Kidney capillary endothelial cell (primary cell): Measurements from ENCODE around the gene SFTA2.
"Not testable (repeated sequence)": the region's sequence is repeated elsewhere in the genome, so short reads cannot be mapped to it uniquely, and the experiment has no call there.

ENCODE experiments used
- DNase-seq: peaks from one replicate; pipeline ENCODE4 v3.0.0-alpha.2; 2018; ENCODE audit warnings: low spot score

Gene SFTA2

DNA sequence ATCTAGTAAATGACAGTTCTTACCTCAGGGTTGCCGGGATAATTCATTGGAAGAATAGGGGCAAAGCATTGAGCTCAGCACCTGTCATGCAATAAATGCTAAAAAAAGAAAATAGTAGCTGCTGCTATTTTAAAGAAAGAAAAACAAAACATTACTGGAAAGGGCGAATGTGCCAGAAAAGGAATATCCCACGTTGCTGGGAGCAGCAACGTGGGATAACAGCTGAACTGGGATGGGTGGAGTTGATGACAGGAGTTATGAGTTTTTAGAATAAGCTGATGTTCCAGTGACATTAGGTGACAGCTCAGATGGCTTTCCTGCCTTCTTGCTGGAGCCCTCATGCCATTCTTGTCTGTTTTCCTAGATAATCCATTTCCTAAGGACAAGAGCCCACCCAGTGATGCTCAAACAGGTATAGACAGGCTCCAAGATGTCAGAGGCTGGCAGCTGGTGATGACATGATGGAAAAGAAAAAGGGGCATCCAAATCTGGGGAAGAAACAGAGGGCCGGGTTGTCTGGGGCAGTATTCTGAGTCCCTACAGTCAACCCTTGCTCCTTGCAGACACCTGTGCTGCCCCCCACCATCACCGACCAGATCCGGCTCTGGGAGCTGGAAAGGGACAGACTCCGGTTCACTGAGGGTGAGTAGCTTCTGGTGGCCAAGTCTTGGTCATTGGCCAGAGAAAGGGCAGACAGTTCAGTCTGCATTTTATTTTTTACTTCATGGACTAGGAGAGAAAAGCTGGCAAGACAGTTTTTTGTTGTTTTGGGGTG, 19.0 kb downstream of the SFTA2 start:
- no peak for DNase-seq

DNA sequence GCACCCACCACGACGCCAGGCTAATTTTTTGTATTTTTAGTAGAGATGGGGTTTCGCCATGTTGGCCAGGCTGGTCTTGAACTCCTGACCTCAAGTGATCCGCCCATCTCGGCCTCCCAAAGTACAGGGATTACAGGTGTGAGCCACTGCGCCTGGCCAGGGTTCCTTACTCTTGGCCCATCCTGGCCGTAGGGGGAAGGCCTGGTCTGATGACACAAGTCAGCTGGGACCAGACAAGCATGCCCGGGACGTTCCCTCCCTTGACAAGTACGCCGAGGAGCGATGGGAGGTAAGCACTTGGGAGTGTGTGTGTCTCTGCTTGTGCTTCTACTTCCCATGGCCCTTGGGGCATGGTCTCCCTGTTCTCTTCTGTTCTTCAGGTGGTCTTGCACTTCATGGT, 21.5 kb downstream of the SFTA2 start:
- not testable (repeated sequence) for DNase-seq

DNA sequence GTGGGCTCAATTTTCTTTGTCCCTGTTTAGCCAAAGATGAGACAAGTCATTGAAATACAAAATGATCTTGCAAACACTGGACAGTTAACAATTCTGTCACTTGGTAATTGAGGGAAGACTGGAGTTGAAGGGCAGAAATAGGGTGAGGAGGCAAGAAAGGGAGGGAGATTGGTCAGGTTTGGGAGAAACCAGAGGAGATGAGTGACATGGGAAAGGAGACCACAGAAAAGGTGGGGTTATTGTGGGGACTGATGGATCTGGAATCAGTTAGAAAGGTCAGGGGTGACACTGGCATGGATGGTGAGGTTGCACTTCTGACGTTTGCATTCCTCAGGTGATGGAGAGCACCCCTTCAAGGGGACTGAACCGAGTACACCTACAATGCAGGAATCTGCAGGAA, 23.3 kb downstream of the SFTA2 start:
- DNase-seq, result no peak

DNA sequence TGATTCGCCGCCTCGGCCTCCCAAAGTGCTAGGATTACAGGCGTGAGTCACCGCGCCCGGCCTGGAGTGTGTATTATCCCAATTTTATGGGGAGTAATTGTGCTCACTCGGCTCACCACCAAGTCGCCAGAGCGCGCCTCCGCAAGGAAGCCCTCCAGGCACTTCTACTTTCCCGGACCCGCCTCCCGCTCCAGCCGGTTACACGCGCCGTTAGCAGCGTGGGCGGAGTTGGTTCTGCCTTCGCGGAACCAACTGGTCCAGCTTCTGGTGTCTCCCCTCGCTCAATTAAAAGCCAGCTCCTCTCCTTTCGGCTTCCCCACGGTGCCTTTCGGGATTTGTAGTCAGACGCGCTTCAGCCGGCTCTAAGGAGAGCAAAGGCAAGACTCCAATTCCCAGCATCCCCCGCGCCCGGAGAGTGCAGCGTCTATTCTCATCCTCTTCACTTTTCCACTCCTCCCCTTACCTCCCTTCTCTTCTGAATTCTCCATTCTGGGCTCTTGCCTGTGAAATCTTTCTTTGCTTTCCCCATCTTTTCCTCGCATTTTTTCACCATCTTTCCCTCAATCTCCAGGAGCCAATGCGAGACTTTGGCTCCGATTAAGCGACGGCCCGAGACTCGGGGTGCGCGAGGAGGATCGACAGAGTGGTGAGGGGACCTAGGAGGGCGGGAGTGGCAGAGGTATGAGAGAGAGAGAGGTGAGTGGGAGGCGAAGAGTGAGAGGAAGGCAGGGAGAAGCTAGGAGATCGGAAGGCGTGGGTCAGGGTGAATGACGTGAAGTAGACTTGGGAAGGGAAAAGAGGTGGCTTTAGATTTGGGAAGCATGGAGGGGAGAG, 24.0 kb downstream of the SFTA2 start, which contains the start of gene GTF2H4:
TSS of gene GTF2H4 (plus strand) at position 450 of the 834 bp plus-strand sequence.
- DNase-seq, result peak; percentile 95

DNA sequence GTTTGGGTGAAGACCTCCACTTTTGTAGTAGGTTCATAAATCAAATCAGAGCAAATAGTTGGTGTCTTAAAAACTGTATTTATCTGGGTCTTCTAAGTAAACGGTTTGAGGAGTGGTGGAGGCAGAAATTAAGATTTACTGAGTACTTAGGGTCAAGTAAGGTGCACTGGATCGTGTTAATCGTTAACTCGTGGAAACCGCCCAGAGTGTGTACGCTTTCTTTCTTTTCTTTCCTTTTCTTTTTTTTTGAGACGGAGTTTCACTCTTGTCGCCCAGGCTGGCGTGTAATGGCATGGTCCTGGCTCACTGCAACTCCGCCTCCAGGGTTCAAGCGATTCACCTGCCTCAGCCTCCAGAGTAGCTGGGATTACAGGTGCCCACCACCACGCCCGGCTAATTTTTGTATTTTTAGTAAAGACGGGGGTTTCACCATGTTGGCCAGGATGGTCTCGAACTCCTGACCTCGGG, 24.6 kb downstream of the SFTA2 start:
- DNase-seq, result not testable (repeated sequence)

DNA sequence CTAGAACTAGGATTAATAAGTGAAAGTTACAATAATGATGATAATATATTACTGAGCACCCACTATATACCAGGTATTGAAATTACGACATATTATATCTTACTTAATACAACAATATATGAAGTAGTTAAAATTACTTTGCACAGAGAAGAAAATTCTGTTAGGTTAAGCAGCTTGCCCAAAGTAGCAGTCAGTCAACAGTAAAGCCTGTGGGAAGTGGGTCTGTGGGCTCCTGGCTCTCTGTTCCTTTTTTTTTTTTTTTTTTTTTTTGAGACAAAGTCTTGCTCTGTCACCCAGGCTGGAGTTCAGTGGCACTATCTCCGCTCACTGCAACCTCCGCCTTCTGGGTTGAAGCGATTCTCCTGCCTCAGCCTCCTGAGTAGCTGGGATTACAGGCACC, 28.7 kb downstream of the SFTA2 start:
- DNase-seq, result no peak

DNA sequence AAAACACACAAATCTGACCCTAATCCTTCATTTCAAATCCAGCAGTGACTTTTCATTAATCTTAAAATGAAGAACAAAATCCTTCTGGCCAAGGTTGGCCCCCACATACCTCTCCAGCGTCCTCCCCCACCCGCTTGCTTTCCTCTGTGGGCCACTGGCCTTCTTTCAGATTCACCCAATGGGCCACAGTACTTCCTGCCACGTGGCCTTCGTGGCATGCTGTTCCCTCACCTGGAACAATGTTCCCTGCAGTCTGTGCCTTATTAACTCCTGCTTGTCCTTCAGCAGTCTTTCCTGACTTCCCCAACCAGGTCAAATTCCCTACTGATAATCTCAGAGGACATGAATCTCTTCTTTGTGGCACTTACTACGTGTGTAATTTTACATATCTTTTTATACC, 29.3 kb downstream of the SFTA2 start:
- DNase-seq, result no peak

DNA sequence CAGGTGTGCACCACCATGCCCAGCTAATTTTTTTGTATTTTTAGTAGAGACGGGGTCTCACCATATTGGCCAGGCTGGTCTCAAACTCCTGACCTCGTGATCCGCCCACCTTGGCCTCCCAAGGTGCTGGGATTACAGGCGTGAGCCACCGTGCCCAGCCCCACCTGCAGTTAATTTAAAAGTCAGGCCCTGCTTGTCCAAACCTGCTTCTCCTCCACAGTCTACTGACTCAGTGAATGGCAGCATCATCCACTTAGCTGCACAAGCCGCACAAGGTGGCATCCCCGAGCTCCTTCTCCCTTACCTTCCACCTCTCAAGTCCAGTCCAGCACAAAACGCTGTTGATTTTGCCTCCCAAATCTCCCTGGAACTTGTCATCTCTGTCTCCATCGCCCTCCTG, 29.8 kb downstream of the SFTA2 start:
- not testable (repeated sequence) for DNase-seq

DNA sequence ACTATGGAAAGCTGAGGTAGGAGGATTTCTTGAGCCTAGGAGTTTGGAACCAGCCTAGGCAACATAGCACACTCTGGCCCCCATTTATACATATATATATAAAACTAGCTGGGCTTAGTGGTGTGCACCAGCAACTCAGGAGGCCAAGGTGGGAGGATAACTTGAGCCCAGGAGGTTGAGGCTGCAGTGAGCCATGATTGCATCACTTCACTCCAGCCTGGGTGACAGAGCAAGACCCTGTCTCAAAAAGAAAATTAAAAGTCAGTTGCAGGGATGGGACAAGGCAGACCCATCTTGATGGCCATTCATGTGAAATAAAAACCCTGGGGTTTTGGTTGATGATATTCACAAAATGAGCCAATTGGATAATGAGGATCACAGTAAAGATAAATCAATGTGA, 30.5 kb downstream of the SFTA2 start:
- DNase-seq, result no peak

DNA sequence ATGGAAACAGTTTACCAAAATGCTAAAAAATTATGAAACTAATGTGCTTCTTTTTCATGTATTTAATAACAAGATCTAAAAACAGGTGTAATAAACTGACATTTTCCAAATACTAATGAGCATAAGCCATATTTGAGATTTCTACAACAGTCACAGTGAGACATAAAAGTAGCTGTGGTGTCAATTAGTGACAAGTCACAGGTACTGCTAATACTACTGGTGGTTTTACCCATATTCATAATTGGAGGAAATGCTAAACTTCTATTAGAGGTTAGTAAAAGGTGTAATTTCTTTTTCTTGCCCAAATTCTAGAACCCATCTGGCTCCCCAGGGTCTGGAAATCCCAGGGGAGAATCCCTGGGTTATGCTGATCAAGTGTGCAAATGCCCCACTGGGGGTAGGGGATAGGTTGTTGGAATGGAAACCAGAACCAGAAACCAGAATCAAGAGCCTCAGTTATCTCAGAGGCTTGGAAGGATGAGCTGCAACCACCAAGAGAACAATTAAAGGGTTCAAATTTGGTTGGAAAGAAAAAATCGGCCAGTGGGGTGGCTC, 31.0 kb downstream of the SFTA2 start:
- no peak for DNase-seq

DNA sequence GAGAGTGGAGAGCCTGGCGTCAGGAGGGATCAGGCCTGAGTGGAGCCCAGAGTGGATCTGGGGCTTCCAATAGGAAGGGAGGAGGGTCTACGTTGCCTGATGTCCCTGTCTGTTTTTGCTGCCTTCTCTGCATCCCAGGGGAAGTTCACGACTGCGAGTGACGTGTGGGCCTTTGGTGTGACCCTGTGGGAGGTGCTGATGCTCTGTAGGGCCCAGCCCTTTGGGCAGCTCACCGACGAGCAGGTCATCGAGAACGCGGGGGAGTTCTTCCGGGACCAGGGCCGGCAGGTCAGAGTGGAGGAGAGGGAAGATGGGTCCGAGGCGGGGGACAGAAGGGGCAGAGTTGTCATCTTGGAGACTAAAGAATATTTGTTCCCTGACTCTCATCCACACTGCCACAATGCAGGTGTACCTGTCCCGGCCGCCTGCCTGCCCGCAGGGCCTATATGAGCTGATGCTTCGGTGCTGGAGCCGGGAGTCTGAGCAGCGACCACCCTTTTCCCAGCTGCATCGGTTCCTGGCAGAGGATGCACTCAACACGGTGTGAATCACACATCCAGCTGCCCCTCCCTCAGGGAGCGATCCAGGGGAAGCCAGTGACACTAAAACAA, 33.1 kb downstream of the SFTA2 start:
- DNase-seq, result no peak

DNA sequence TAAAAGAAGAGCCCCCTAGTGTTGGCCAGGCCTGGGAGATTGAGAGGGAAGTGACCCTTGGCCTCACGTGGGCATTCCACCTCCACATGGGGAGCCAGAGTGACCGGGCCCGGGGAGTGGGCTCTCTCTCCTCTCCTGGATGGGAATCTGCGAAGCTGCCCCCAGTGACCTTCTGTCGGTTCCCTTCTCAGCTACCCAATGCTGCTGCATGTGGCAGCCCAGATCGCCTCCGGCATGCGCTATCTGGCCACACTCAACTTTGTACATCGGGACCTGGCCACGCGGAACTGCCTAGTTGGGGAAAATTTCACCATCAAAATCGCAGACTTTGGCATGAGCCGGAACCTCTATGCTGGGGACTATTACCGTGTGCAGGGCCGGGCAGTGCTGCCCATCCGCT, 34.1 kb downstream of the SFTA2 start:
- no peak for DNase-seq

DNA sequence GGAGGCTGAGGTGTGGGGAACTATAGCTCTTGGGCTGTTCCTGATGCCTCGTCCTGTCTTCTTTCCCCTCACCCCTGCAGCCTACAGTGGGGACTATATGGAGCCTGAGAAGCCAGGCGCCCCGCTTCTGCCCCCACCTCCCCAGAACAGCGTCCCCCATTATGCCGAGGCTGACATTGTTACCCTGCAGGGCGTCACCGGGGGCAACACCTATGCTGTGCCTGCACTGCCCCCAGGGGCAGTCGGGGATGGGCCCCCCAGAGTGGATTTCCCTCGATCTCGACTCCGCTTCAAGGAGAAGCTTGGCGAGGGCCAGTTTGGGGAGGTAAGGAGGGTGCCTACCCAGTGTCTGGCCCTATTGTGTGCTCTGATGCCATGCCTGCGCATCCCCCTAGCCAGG, 35.4 kb downstream of the SFTA2 start:
- no peak for DNase-seq

DNA sequence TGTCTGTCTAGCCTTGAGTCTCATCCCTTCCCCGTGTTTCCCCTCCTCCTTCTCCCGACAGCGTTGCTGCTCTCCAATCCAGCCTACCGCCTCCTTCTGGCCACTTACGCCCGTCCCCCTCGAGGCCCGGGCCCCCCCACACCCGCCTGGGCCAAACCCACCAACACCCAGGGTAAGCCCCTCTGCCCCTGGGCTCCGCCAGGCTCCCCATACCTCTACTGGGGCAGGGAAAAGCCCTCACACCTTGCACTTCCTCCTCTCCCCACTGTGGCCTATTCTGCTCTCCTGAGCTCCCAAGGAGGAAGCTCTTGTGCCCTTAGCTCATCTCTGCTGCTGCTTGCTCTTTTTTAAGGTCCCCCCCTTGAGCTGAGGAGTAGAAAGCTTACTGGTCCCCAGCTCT, 36.6 kb downstream of the SFTA2 start:
- no peak for DNase-seq

DNA sequence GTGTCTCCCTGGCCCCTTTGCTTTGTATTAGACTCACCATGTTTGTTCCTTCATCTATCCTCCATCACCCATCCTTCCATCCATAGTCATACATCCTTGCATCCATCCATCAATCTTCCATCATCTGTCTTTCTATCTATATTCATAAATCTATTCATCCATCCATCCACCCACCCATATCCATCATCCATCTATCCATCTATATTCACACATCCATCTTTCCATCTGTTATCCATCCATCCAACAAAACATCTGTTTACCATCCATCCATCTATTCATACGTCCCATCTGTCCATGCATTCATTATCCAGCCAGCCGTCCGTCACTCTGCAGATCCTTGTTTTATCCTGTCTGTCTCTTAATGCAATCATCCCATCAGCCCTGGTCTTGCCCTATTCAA, 37.0 kb downstream of the SFTA2 start:
- DNase-seq, result no peak

DNA sequence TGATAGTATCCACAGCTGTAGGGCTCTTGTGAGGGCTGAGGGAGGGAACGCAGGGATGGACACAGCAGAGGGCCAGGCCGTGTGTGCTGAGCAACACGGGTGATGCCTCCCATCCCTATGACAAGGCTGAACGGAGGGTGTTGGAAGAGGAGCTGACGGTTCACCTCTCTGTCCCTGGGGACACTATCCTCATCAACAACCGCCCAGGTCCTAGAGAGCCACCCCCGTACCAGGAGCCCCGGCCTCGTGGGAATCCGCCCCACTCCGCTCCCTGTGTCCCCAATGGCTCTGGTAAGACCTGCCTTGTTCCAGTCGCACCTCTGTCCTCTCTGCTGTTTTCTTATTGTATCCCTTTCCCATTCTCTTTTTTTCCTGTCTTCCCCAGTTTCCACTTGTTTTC, 37.6 kb downstream of the SFTA2 start:
- DNase-seq, result no peak

DNA sequence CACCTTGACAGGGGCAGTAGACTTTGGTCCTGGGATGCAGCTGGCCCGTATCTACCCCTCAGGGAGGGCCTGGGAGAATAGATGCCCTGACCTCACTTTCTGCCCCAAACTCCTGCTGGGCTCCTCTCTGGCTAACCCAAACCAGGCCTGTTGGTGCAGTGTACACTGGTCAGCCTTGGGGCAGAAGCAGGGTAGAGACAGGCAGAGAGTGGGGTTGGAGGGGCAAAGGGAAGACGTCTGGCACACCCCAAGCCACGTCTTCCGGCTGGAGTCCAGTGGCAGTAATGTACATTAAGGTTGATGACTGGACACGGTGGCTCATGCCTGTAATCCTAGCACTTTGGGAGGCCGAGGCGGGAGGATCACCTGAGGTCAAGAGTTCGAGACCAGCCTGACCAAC, 38.3 kb downstream of the SFTA2 start:
- no peak for DNase-seq

DNA sequence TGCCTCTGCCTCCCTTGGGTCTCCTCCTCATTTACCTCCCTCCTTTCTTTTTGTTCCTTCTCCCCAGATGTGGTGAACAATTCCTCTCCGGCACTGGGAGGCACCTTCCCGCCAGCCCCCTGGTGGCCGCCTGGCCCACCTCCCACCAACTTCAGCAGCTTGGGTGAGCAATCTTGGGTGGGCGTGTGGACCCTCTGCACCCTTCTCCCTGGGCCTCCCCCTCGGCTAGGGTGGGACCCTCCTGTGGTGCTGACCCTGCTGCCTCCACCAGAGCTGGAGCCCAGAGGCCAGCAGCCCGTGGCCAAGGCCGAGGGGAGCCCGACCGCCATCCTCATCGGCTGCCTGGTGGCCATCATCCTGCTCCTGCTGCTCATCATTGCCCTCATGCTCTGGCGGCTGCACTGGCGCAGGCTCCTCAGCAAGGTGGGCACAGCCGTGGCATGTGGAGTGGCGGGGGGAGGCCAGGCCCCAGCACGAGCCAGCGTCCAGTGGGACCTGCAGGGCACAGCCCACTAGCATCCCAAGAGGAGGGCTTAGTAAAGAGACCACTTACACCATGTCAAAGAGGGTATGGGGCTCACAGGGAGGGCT, 38.9 kb downstream of the SFTA2 start:
- no peak for DNase-seq

DNA sequence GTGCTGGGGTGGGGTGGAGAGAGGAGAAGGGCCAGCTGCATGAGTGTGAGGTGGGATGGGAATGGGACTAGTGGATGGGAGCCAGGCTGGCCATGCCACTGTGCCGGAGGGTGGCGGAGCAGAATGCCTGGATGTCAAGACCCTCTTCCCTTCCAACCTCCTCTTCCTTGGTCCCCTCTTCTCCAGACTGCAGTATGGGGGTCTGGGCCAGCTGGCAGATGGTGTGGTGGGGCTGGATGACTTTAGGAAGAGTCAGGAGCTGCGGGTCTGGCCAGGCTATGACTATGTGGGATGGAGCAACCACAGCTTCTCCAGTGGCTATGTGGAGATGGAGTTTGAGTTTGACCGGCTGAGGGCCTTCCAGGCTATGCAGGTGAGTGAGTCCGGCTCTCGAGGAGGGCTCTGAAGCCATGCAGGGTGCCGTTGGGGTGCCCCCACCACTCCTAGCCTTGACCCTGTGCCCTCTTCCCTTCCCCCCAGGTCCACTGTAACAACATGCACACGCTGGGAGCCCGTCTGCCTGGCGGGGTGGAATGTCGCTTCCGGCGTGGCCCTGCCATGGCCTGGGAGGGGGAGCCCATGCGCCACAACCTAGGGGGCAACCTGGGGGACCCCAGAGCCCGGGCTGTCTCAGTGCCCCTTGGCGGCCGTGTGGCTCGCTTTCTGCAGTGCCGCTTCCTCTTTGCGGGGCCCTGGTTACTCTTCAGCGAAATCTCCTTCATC, 40.0 kb downstream of the SFTA2 start:
- DNase-seq, result no peak

DNA sequence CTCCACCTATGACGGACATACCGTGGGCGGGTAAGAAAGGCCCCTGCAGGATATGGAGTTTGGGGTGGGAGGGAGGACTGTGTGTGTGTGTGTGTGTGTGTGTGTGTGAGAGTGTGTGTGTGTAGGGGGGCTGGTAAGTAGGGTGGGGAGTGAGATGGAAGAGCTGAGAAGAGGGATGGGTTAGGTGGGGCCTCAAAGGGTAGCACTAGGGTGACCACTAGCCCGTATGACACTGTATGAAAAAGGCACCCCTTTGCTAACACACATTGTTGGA, 40.6 kb downstream of the SFTA2 start:
- DNase-seq, result no peak

DNA sequence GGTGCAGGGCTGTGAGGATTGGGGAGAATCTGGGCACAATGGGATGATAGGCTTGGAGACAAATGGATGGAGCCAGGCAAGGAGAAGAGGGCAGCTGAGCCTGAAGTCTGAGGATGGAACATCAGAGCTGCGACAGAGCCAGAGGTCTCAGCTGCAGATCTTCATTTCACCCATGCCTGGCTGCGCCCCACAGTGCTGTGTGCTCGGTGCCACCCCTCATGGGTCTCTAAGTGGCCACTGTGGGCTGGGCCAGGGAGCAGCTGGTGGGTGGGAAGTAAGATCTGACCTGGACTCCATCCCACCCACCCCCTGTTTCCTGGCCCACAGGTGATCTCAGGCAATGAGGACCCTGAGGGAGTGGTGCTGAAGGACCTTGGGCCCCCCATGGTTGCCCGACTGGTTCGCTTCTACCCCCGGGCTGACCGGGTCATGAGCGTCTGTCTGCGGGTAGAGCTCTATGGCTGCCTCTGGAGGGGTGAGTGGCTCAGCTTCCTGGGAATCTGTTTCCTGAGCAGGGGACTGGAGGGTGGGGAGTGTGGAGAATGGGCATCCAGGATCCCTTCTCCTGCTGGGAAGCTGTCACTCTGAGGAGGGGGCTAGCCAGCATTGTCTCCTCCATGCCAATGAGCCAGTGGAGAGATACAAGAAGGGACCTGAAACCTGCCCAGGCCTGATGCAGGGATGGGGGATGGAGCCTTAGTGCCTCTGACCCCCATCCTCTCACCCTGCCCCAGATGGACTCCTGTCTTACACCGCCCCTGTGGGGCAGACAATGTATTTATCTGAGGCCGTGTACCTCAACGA, 41.1 kb downstream of the SFTA2 start:
- no peak for DNase-seq
